Smooth muscle cell (in vitro differentiated cells): Measurements from ENCODE around the gene MST1. TPM values are rescaled to one million over a fixed set of nuclear protein-coding genes. Genes with fewer than 3 reads are reported as not detected.

Experiments used
- DNase-seq: peaks from one replicate; lab custom pipeline; 2025; ENCODE audit not compliant: unreplicated experiment; lab: John Stamatoyannopoulos, UW
- H2AFZ ChIP-seq: fragments of 200-600 bp; sonication (generic); 2 replicates; pipeline ENCODE4 v1.6.0; 2016; ENCODE audit warnings: antibody characterized with exemption, low read depth, mild to moderate bottlenecking
- H3F3A ChIP-seq: fragments of 200-600 bp; sonication (generic); 2 replicates; pipeline ENCODE4 v1.6.0; 2017; ENCODE audit warnings: antibody characterized with exemption, low read depth
- H3K27ac ChIP-seq: fragments of 200-600 bp; sonication (generic); 2 replicates; pipeline ENCODE4 v1.5.1; 2016; ENCODE audit warnings: low read depth, mild to moderate bottlenecking
- H3K27me3 ChIP-seq: fragments of 200-600 bp; sonication (generic); 2 replicates; pipeline ENCODE4 v1.6.1; 2016; ENCODE audit warnings: low read depth, mild to moderate bottlenecking
- H3K36me3 ChIP-seq: fragments of 200-600 bp; sonication (generic); 2 replicates; pipeline ENCODE4 v1.5.1; 2016; ENCODE audit warnings: low read depth
- H3K4me1 ChIP-seq: fragments of 200-600 bp; sonication (generic); 2 replicates; pipeline ENCODE4 v1.5.1; 2016; ENCODE audit warnings: low read depth
- H3K4me2 ChIP-seq: fragments of 200-600 bp; sonication (generic); 2 replicates; pipeline ENCODE4 v1.6.0; 2016; ENCODE audit warnings: mild to moderate bottlenecking
- H3K4me3 ChIP-seq: fragments of 200-600 bp; sonication (generic); 2 replicates; pipeline ENCODE4 v1.5.1; 2016; ENCODE audit warnings: mild to moderate bottlenecking
- H3K79me2 ChIP-seq: fragments of 200-600 bp; sonication (generic); 2 replicates; pipeline ENCODE4 v1.6.0; 2016; ENCODE audit warnings: low read depth, mild to moderate bottlenecking
- H3K9ac ChIP-seq: fragments of 200-600 bp; sonication (generic); 2 replicates; pipeline ENCODE4 v1.6.0; 2016; ENCODE audit warnings: low read depth
- H3K9me3 ChIP-seq: fragments of 200-600 bp; sonication (generic); replicated peaks from 2 replicates; pipeline ENCODE4 v1.5.1; 2016; ENCODE audit warnings: low read depth
- H4K20me1 ChIP-seq: fragments of 200-600 bp; sonication (generic); 2 replicates; pipeline ENCODE4 v1.6.0; 2016; ENCODE audit warnings: low read depth
- WGBS: methylation state at CpG from one replicate; pipeline ENCODE4 v1.1.7; 2016; ENCODE audit warnings: low lambda C conversion rate; 5-methylcytosine and 5-hydroxymethylcytosine counted together
- polyA plus RNA-seq: library from polyadenylated mRNA; unstranded; fragments of >200 nt; fragmentation: Nextera tagmentation; extraction: Ambion mirVana; gene quantifications from 2 replicates; pipeline ENCODE4 v1.2.1, GENCODE V29; 2016
- total RNA-seq: library from RNA; depleted of rRNA; stranded (reverse); fragments of >200 nt; gene quantifications from 2 replicates; pipeline ENCODE4 v1.2.3, GENCODE V29; 2014
- TF ChIP-seq, protein P1 (sequence below): fragments of 200-600 bp; sonication (generic); IDR thresholded peaks from 2 replicates; pipeline ENCODE4 v1.5.1; 2017; ENCODE audit warnings: borderline replicate concordance, mild to moderate bottlenecking, antibody characterized with exemption; ENCODE audit not compliant: insufficient read depth, poor library complexity, severe bottlenecking

Gene MST1
- total and polyA plus RNA-seq, 2 experiments from 2014 or later = 18.7 to 22.9 TPM

DNA sequence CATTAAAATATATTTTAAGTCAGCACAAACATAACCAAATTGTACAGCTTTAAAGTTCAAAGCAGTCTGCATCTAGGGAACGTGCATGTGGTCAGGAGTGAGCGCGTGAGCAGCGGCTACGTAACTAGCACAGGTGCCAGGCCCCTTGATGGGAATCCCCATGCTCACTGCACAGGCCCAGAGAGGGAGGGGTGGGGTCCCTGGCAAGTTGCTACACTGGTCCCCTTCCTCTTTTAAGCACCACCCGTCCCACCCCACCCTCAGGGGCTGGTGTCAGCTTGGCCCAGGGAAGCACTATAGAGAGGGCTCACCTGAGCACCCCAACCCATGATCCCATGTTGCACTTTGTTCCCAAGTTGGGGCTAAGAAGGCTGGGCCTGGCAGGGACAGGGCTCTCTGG lies 35.3 kb upstream of the MST1 start:
- Histone ChIP-seq H2AFZ (no peak overlapping the region), H4K20me1 (peaks cover 5% of the 10 kb centered on the region), H3K27ac (peak overlapping the region; percentile 94), H3K4me1 (peaks cover 6% of the 10 kb centered on the region), H3K36me3 (no peaks in the 10 kb centered on the region), H3K9me3 (no peaks in the 10 kb centered on the region), H3K4me3 (peak overlapping the region; percentile 73), H3F3A (peaks cover 12% of the 10 kb centered on the region), H3K27me3 (no peaks in the 10 kb centered on the region), H3K79me2 (peaks cover 13% of the 10 kb centered on the region), H3K4me2 (peak overlapping the region; percentile 87), H3K9ac (peak overlapping the region; percentile 98)
- TF ChIP-seq, protein P1, sequence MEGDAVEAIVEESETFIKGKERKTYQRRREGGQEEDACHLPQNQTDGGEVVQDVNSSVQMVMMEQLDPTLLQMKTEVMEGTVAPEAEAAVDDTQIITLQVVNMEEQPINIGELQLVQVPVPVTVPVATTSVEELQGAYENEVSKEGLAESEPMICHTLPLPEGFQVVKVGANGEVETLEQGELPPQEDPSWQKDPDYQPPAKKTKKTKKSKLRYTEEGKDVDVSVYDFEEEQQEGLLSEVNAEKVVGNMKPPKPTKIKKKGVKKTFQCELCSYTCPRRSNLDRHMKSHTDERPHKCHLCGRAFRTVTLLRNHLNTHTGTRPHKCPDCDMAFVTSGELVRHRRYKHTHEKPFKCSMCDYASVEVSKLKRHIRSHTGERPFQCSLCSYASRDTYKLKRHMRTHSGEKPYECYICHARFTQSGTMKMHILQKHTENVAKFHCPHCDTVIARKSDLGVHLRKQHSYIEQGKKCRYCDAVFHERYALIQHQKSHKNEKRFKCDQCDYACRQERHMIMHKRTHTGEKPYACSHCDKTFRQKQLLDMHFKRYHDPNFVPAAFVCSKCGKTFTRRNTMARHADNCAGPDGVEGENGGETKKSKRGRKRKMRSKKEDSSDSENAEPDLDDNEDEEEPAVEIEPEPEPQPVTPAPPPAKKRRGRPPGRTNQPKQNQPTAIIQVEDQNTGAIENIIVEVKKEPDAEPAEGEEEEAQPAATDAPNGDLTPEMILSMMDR = no peak
- WGBS = 61% methylated on average over 6 of the region's 6 CpGs
- no peak for DNase-seq

DNA sequence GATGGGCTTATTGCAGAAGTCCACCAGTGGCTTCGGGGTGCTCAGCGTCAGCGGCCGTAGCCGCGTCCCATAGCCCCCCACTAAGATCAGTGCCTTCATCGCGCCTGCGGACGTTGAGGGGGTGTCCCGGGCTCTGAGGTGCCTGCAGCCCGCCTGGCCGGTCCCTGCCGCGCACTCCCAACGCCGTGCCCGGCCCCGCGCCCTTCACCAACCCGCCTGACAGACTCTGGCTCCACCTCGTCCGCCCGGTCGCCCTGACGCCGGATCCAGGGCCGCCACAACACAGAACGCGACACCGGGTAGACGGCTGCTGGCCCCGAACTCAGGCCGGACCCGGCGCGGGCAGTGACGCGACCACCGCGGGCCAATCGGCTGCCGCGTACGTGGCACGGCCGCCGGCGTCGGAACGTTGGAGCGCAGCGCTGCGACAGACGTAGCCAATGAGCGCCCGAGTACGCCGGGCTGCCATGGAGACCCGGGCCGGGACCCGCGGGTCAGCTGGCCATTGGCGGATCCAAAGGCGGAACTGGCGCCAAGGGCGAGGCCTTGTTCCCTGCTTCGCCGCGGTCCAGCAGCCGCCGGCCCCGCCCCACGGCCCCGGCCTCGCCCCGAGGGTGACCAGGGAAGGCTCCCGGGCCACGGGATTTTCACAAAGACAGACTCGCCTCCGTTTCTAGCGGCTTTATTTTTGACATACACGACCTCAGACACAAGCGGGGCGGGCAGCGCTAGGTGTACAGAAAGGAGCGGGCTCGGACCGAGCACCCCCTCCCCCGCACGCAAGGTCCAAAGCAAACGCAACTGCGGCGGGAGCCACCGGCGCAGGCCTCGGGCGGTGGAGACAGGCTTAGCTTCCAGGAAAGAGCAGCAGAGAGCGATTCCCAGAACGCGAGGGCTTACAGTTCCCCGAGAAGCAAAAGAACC lies 34.6 kb upstream of the MST1 start, which contains the start of gene GMPPB:
TSS of gene GMPPB (minus strand) at position 324 of the 924 bp plus-strand sequence. CDS start at position 99, 225 bp downstream.
- no peaks in the 10 kb centered on the region for H3K27me3 ChIP-seq
- peaks cover 9% of the 10 kb centered on the region for H4K20me1 ChIP-seq
- peaks cover 8% of the 10 kb centered on the region for H3K4me1 ChIP-seq
- H3K9ac ChIP-seq = peak within 1 kb of the TSS; percentile 98
- peak within 1 kb of the TSS; percentile 94 for H3K27ac ChIP-seq
- no peaks in the 10 kb centered on the region for H3K36me3 ChIP-seq
- peak within 1 kb of the TSS; percentile 90 for H3K4me2 ChIP-seq
- no peaks in the 10 kb centered on the region for H3K9me3 ChIP-seq
- peaks cover 13% of the 10 kb centered on the region for H3K79me2 ChIP-seq
- TF ChIP-seq, protein P1 = no peak
- 2% methylated on average over 98 of the region's 102 CpGs for WGBS
- peak within 1 kb of the TSS; percentile 73 for H3K4me3 ChIP-seq
- peak within 1 kb of the TSS; percentile 6 for H2AFZ ChIP-seq
- peak; percentile 82 for DNase-seq
- peaks cover 12% of the 10 kb centered on the region for H3F3A ChIP-seq

DNA sequence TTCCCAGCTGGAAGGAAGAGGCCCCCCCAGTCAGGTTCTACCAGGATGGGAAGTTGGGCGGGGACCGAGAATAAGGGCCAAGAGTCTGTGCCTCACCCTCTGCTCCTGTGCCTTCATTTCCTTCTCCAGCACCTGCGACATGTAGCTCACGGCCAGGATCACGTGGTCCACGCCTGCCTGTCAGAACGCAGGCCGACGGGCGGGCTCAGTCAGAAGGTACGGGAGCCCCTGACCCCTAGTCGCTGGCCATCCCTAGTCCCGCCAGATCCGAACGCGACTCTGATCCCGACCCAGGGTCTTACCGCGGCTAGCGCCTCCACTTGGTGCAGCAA lies 34.0 kb upstream of the MST1 start:
- WGBS = 2% methylated on average over 20 of the region's 20 CpGs
- H3K9me3 ChIP-seq = no peaks in the 10 kb centered on the region
- H4K20me1 ChIP-seq = peaks cover 15% of the 10 kb centered on the region
- no peak overlapping the region for H2AFZ ChIP-seq
- peak overlapping the region; percentile 94 for H3K27ac ChIP-seq
- H3K9ac ChIP-seq = peak overlapping the region; percentile 98
- H3K4me1 ChIP-seq = peaks cover 12% of the 10 kb centered on the region
- peaks cover 13% of the 10 kb centered on the region for H3K79me2 ChIP-seq
- H3F3A ChIP-seq = peaks cover 12% of the 10 kb centered on the region
- peak overlapping the region; percentile 90 for H3K4me2 ChIP-seq
- H3K27me3 ChIP-seq = no peaks in the 10 kb centered on the region
- TF ChIP-seq, protein P1 = no peak
- H3K4me3 ChIP-seq = peak overlapping the region; percentile 73
- no peaks in the 10 kb centered on the region for H3K36me3 ChIP-seq
- no peak for DNase-seq
